Measurements from ENCODE around the gene FBLN1.
"Not testable (repeated sequence)": the region's sequence is repeated elsewhere in the genome, so short reads cannot be mapped to it uniquely, and the experiment has no call there.

DNA sequence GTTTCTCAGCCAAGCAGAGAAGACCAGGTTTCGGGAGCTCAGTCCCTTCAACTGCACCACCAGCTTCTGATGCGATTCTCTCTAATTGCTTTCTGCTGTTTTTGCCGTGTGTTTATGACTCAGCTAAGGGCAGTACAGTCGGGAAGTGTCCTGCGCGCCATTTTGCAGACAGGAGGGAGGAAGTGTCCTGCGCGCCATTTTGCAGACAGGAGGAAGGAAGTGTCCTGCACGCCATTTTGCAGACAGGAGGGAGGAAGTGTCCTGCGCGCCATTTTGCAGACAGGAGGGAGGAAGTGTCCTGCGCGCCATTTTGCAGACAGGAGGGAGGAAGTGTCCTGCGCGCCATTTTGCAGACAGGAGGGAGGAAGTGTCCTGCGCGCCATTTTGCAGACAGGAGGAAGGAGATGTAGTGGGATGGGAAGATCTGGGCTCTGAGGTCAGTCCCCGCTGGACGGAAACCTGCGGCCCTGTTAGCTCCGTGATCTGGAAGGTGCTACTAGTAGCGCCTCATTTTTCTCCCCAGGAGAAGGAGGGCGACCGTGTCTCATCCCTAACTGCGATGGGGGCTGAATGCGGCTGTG lies 89.0 kb downstream of the FBLN1 start:
- TF ChIP-seq, protein P1, sequence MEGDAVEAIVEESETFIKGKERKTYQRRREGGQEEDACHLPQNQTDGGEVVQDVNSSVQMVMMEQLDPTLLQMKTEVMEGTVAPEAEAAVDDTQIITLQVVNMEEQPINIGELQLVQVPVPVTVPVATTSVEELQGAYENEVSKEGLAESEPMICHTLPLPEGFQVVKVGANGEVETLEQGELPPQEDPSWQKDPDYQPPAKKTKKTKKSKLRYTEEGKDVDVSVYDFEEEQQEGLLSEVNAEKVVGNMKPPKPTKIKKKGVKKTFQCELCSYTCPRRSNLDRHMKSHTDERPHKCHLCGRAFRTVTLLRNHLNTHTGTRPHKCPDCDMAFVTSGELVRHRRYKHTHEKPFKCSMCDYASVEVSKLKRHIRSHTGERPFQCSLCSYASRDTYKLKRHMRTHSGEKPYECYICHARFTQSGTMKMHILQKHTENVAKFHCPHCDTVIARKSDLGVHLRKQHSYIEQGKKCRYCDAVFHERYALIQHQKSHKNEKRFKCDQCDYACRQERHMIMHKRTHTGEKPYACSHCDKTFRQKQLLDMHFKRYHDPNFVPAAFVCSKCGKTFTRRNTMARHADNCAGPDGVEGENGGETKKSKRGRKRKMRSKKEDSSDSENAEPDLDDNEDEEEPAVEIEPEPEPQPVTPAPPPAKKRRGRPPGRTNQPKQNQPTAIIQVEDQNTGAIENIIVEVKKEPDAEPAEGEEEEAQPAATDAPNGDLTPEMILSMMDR (IDR thresholded peaks at IDR 0.05): not testable (repeated sequence)
- TF ChIP-seq POLR2A (IDR thresholded peaks at IDR 0.05): not testable (repeated sequence)
